GM18907 (cell line): ENCODE measurements around the gene MCTP1.
"Not testable (repeated sequence)": the region's sequence is repeated elsewhere in the genome, so short reads cannot be mapped to it uniquely, and the experiment has no call there.

Source experiments
- ATAC-seq: cut with Tn5 transposase; IDR thresholded peaks from one replicate; pipeline ENCODE4 v1.9.1; 2021; ENCODE audit warnings: mild to moderate bottlenecking, moderate library complexity; ENCODE audit not compliant: unreplicated experiment

Gene MCTP1

DNA sequence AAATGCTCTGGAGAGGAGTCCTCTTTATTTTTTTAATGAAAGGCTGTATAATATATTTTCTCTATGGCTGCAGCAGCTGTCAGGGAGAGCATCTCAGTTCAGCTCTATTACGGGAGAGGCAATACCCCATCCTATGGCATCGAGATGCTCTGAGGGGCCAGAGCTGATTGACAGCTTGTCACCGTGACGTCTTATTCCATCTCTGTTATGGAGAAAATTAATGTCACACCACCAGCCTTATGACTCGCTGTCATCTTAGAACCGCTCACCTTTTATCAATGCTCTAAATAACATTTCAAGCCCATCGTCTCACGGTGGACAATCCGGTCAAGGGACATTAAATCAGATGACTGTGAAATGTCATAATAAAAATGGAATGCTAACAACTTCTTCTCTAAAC is 392.9 kb downstream of the MCTP1 start:
- ATAC-seq: no peak

DNA sequence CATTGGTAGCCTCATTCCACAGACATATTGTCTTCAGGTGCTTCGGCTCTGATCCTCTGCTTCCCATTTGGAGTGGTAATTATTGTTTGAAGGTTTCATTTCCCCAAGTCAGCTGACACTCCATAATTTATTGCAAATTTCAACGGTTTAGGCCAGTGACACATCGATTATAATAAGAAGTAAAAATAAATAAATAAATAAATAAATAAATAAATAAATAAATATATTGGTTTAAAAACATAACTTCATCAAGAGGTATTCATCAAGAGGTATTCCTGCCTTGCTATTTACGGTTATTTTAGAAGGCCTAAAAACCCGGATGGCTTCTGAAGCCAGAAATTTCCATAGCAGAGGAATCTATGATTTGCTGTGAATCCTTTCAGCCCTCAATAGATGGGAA is 393.3 kb downstream of the MCTP1 start:
- ATAC-seq: no peak

DNA sequence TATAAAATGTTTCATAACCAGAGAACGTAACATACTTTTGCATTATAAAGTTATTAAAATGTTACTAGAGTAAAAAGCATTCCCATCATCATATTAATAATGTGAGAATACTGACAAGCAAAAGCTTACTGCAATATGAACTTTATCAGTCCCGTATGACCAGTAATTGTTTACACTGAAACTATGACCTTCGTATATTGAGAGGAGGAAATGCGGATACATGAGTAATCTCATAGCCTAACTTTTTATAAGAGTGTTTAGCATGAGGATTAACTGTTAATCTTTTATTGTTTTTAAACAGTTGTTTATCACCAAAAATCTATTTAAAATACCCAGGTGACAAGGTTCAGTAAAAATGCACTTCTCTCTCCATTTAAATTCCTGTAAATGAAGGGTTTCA is 394.0 kb downstream of the MCTP1 start:
- no peak for ATAC-seq

DNA sequence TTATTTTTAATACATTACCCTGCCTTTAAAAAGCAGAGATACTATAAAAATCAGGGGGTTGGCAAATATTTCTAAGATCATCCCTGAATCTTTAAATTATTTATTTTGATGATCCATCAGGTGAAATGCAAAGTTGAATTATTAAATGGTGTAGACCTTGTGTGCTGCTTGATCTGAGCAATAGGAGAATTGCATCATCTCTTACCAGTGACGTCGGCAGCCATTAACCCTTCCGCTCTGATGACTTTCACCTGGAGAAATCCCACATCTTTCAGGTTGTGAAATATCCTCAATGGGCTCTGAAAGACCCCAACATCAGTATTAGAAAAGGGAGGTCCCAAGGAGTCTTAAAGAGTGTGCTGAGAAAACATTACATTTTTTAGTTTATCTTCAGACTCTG is 396.2 kb downstream of the MCTP1 start:
- ATAC-seq: no peak

DNA sequence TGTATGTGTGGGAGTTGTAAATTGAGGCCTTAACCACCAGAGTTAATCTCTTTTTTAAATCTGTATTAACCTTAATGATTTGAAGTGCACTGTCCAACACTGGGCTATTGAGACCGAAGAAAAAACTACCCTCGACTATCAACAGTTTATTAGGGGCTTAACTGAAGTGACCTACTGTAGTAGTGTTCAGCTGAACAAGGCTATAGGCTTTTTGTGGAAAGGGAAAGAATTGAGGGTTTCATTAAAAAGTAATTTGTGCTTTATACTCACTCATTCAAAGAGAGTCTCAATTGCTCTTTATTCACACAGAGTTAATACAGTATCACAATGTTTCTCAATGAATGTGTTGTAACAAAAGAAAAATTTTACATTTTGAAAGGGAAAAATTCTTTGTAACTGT is 399.0 kb downstream of the MCTP1 start:
- ATAC-seq: no peak

DNA sequence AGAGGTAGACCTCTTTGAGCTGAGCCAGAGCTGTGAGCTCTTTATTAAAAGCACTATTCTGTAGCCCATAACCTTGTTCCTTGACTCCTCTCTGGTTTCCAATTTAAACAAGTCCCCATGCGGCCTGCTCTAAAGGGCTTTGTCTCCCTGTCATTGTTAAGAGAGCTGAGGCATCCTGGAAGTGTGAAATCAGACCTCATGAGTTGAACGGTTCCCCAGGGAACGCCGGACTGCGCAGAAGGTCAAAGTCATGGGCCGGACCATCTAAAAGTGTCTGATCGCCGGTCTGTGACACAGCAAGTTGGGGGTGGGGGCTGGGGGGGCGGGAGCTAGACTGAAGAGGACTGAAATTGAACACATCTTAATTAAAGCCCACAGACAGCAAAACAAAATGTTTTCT is 400.6 kb downstream of the MCTP1 start:
- no peak for ATAC-seq

DNA sequence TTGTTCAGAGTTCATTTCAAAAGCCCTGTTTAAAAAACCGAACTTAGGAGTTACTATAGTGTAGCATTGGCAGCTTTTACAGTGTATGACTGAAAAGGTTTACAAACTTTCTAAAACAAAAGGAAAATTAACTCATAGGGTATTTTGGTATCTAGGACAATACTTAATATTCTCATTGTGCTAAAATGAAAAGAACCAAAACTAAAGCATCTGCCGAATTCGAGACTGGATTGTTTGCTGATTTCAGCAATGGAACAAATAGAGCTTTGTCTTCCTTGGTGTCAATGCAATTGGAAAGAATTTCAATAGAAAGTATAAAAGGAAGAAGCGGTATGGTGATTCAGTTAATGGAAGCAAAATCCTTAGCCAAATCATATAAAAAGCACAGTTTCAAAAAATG is 412.4 kb downstream of the MCTP1 start:
- ATAC-seq: no peak

DNA sequence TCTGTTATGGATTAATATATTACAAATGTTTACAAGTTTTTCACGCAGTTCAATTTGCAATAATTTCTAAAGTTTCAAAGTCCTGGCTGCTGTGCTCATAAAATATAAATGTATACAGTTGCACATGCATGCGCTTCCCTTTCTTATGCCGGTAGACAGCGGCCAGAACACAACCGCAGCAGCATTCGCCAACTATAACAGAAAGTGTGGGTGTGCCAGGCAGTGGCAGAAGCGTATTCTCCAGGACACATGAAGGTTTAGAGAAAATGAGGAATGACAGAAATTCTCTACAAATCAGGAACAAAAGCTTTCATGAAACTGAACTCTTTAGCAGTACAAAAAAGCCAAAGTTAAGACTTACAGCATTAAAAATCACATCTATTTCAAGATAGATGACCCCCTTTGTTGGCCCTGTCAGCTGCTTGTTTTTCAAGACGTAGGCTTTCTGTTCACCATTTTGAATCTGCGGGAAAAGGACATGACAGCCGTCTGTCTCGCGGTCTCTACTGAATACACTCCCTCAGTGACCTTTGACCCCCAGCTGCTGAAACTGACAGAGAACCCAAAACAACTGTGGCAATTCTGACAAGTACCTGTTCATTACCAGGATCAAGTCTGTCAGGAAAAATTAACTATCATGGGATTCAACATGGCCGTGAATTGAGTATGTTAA is 414.2 kb downstream of the MCTP1 start:
- no peak for ATAC-seq

DNA sequence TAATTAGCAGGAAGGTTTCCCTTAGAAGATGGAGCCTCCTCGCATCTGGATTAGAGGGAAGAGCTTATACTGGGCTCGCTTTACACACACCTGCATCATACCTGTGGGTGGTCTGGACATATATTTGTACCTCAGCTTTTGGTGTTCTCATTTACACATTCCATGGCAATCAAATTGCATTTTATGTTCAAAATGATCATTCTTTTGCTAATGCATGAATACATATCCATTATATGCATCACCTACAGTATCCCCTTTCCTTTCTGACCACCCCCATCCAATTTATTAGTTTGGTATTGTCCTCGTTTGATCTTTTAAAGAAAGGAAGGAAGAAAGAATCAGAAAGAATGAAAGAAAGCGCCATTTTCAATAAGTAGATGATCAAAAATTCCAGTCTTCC is 415.0 kb downstream of the MCTP1 start:
- ATAC-seq: no peak

DNA sequence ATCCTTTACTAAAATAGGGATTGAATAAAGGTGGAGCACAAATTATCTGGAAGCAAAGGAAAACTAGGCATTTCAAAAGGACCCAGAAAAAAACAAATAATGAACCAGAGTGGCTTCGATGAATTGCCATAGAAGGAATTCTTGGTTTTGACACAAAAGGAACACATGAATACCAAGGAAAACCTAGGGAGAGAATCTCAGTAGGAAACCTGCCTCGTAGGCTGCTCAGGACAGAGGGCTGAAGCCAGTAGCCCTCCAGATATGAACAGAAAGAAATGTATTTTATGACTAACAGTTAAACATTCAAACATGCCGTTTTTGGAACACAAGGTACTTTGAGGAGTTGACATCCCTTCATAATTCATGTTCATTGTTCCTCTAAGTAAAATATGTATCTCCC is 420.9 kb downstream of the MCTP1 start:
- no peak for ATAC-seq

DNA sequence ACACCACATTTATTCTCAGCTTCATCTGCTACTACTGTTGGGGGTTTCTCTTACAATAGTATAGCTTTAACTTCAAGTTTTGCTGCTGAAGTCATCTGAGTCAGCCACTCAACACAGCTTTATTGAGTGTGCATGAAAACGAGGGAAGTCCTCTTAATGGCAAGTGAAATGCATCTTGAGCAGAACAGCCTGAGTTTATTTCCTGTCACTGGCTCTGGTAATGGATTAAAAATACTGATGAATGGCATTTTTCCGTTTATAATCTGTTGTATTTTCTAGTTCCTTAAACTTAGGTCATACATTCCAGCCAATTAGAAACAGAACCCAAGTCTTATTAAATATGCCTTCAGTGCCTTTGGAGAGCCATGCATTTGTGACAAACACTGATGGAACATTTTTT is 427.8 kb downstream of the MCTP1 start:
- ATAC-seq: no peak

DNA sequence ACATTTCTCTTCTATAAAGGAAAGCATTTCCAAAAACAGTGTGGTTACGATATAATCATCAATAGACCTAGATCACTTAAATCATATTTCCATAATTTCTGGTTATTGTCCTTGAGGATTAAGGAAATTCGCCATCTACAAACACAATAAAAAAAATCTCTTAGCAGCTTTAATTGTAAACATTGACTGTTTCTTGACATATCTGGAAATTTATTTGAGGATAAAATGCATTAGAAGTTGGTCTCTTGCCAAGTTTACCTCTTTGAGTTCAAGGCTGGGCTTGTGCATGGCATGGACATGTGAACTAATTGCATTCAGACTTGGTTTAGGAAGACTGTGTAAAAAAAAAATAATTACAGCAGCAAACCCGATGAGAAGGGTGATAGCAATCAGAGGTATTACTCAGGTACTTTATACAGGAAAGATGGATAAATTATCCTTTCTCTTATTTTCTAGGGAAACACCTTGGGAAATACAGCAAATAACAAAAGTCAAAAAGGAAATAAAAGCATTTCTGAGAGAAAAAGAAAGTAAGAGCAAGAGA is 428.6 kb downstream of the MCTP1 start:
- ATAC-seq: no peak

DNA sequence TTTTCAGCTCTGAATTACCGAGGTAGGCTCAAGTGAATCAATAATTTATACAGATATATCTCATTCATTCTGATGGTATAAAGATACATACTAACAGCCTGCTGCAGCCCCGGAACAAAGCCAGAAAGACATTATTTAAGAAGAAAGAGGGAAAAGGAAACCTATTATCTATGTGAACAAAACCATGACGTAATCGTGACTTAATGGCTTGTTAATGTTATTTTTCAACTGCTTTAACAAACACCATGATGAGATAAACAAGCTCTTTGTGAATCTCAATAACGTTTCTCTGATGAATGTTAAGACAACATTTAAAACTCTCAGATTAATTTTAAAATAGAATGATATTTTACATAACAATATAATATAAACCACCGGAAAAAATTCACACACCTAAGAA is 429.4 kb downstream of the MCTP1 start:
- ATAC-seq: no peak

DNA sequence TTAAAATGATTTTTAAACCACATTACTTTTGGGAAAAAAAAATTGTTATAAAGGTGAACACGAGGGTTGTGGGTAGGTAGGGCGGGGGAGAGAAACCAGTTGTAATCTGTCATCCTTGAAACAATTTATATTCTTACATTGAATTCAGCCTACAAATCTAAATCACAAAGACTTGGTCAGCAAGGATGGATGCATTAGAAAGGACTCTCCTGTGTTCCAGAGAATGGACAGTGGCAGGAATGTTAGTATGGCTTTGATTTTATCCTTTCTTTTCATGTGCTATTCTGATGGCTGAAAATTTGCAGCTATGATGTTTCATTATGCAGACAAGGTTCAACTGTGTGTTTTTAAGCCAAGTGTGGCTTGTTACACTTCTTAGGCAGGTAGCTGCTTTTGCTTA is 431.8 kb downstream of the MCTP1 start:
- ATAC-seq: no peak

DNA sequence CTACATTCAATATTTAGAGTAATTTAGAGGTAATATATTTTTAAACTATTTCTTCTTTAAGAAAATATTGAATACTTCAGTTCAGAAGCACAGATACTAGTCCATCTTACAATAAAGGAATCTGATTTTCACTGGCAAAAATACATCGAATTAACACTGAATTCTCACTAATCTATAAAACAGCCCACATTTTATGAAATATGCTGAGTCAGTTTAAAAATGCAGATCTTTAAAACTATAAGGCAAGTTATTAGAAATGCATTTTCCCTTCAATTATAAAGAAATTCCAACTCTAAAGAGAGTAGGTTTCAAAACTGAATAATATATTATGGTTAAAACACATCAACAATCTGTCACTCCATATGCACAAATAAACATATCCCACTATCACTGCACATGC is 433.9 kb downstream of the MCTP1 start:
- ATAC-seq: no peak

DNA sequence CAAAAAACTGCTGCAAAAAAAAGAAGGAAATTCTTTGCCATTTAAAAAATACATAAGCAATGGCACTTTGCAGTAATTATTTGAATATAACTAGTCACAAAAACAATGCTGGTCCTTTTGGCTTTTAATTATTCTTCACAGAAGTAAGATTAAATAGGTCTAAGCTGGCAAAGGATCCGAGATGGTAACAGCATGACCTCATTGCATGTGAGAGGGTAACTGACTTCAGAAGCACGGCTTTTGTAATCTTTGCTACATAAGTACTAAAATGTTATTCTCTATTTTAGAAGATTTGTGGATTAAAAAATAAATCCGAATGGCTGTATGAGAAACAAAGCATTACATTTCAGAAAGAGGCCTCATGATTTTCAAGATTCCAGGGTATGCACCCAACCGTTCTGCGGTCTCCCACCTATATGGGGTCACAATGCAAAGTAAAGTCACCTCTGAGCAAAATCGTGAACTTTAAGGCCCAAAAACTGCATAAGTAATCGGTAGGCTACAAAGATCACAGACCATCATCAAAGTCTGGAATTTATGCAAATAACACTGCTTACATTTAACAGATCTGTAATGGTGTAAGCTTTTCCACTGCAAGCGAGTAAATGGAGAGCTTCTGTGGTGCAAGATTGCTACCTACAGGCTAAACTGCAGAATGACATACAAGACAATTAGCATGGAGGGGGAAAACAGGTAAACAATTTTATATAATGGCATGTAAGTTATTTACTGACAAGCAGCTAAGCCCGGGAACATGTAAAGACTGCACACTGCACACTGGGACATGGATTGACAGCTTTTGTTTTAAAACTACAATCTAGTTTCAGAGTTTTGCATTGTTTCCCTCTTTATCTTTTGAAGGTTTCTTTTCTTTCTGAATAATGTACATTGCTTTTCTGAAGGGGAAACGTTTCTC is 434.8 kb downstream of the MCTP1 start:
- peak; percentile 95 for ATAC-seq

DNA sequence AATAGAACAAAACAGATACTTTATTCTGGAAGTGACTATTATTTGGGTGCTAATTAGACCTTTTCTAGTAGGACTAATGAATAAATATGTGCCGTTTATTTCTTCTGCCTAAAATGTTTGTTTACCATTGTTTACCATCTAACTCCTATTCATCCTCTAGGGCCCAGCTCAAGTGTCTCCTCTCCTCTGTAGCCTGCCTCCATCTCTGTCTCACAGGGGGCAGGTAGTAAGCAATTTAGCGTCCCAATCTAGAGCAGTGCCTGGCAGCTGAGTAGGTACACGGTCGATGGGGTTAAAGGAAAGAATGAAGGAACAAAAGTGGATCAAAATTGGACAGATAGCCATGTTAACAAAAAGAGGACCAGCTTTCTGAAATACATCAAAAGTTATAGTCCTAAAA is 435.6 kb downstream of the MCTP1 start:
- ATAC-seq: no peak

DNA sequence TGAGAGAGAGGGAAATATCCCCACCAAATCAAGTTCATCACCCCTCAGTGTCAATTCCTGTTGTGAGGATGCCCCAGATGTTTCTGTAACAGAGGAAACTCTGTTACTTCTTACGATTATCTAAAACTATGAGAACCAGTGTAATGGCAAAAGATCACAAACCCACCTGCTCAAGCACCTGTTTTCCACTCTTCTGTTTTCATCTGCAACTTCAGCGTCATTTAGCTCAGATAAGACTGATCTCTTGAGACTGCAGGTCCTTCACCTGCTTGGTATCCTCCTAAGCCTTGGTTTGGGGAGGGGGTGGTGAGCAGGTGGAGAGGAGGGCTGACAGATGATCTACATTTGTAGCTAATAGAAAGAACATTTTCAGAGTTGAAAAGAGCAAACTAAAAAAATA is 437.2 kb downstream of the MCTP1 start:
- ATAC-seq: no peak

DNA sequence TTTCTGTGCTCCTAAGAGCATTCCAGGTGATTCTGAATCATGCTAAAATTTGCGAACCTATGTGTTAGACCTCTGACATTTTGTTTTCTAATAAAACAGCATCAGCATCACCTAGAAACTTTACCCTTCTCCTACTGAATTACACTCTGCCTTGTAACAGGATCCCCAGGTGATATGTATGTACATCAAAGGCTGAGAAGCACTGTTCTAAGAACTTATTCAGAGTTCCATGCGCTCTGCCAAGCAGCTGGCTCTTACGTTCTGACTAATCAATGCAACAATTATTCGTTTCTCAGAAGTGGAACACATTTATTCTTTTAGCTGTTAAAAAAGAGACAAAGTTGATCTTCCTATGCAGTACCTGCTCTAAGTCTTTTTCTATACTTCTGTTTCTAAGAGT is 437.9 kb downstream of the MCTP1 start:
- no peak for ATAC-seq

DNA sequence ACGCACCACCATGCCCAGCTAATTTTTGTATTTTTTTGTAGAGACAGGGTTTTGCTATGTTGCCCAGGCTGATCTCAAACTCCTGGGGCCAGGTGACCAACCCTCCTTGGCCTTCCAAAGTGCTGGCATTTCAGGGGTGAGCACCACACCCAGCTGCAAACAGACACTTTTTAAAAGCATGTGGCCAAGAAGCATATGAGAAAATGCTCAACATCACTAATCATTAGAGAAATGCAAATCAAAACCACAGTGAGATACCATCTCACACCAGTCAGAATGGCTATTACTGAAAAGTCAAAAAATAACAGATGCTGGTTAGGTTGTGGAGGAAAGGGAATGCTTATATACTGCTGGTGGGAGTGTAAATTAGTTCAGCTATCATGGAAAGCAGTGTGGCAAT is 439.2 kb downstream of the MCTP1 start:
- ATAC-seq: not testable (repeated sequence)

DNA sequence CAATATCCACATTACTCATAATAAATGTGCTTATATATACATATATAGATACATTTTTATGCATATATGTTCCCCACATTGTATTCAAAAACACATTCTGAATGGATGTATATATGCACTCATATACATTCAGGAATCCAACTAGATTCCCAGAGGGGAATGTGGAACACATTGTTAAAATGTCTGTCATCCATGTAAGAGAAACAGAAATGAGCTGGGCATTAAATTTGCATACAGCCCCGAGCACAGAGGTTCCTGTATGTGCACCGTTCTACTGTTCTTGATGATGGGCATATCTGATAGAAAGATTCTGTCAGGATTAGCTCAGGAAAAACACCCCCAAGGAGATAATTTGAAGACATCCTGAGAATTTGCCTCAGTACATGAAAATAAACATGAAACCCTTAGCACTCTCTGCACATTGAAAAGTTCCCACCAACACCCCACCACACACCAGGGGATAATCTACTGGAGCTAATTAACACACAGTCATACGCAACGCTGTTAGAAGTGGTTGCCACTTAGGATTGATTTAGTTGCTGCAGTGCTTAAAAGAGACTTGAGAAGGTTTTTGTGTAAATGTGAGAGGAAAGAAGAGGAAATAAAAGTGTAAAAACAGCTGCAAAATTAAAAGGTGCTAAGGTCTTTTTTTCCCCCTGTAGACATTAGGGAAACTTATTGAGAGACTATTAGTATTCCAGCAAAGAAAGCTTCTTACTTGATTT is 443.1 kb downstream of the MCTP1 start:
- ATAC-seq: no peak

DNA sequence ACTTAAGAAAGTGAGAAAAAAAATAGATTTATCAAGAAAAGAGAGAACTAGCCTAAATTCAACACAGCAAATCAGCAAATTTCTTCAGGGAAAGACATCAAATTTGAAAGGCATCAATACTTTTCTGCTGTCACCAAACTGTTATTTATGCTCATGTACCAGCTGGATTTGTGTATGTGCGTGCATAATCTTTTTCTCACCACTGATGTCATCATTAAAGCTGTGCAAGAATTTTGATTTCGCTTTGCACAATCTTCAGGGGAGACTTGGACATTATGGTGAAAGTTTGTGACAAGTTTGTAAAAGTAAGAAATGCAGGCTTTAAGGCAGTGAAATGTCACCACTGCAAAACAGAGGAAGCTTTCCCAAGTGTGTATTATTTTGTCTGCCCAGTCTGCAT is 451.0 kb downstream of the MCTP1 start:
- no peak for ATAC-seq
